GM12892 (cell line): Measurements from ENCODE around the gene DPP4.

Source experiments
- POLR2AphosphoS5 ChIP-seq: IDR thresholded peaks from 2 replicates; pipeline ENCODE4 v1.6.1; 2011; ENCODE audit warnings: low read depth, low read length, control low read depth
- TAF1 ChIP-seq: IDR thresholded peaks from 2 replicates; pipeline ENCODE4 v1.6.1; 2011; ENCODE audit warnings: low read depth, mild to moderate bottlenecking, control low read depth, low read length, borderline replicate concordance

- TF ChIP-seq POLR2AphosphoS5 (no peak), TAF1 (no peak)
Measured at GRCh38 chr2:162116352-162116751, 42.3 kb upstream of the DPP4 start.
